GM21381 (cell line): ENCODE results near the gene NCOA1.
"Not testable (repeated sequence)": the region's sequence is repeated elsewhere in the genome, so short reads cannot be mapped to it uniquely, and the experiment has no call there.

Experiments
- ATAC-seq: cut with Tn5 transposase; IDR thresholded peaks from one replicate; pipeline ENCODE4 v1.9.1; 2021; ENCODE audit warnings: mild to moderate bottlenecking, moderate library complexity; ENCODE audit not compliant: unreplicated experiment

Gene NCOA1

GRCh38 chr2:24570225-24570624 is 79.2 kb downstream of the NCOA1 start:
- no peak for ATAC-seq

- ATAC-seq = no peak
These were observed 80.9 kb downstream of the NCOA1 start for GRCh38 chr2:24571828-24572442.

GRCh38 chr2:24576146-24576545 is 85.1 kb downstream of the NCOA1 start:
- no peak for ATAC-seq

- ATAC-seq = peak; percentile 57
These were observed 85.6 kb downstream of the NCOA1 start for GRCh38 chr2:24576617-24577016.

DNA sequence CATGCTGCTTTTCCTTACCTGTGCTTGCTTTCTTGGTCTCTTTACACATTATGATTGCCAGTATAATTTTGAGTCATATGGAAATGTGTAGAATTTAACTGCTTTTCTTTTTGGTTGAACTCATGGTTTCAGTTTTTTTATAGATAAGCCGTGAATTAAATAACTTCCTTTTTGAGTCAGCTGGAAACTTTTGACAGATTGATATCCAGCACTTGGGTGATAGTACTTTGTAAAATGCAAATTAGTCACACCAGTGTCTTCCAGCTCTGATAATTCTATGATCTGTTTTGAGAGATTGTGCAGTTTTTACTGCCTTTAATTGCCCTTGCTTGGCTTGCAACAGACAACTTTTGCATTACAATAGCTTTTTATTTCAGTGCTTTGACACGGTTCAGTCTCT is 86.4 kb downstream of the NCOA1 start:
- peak; percentile 51 for ATAC-seq

GRCh38 chr2:24579053-24579803 is 88.2 kb downstream of the NCOA1 start:
- no peak for ATAC-seq

- no peak for ATAC-seq
These were observed 89.5 kb downstream of the NCOA1 start for GRCh38 chr2:24580561-24580960.

DNA sequence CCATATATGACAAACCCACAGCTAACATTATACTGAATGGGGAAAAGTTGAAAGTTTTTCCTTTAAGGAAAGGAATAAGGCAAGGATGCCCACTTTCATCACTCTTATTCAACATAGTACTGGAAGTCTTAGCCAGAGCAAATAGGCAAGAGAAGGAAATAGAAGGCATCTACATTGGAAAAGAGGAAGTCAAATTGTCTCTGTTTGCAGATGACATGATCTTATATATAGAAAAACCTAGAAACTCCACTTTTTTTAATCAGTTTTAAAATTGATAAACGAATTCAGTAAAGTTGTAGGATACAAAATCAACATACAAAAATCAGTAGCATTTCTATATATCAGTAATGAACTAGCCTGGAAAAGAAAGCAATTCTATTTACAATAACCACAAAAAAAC is 90.9 kb downstream of the NCOA1 start:
- ATAC-seq = not testable (repeated sequence)

DNA sequence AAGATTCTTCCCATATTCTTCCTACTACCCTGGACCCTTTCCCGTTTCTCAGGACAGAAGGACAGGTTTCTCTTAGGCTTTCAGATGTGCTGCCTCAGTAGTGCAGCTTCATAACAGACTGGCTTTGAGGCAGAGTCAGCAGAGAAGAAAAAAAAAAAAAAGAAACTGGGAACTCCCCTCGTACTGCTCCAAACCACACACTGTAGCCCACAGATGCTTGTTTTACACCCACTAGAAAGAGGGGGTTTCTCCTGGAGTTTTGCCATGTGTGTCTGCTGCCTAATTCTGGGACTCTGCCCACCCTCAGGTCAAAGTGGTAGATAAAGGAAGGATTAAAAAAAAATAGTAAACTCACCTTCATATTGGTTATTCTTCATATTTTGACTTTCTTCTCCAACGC is 95.9 kb downstream of the NCOA1 start:
- ATAC-seq = no peak

GRCh38 chr2:24588294-24588693 is 97.2 kb downstream of the NCOA1 start:
- no peak for ATAC-seq

- no peak for ATAC-seq
These were observed 101.5 kb downstream of the NCOA1 start for GRCh38 chr2:24592441-24593100.

DNA sequence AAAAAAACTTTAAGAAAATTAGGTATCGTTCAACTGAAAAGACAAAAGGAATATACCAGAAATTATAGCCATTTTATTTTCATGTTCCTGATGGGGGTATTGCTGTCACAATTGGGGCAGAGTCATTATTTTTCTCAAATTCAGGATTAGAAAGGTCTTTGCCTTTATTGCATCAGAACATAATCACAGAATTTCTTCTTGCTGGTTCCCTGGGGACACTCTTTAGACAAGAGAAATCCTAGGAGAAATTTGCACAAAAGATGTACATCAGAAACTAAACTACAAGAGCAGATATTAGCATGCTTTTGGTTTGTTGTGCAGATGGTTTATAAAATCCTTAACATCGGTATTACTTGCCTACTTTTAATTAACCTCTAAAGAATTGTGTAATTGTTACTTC is 103.2 kb downstream of the NCOA1 start:
- ATAC-seq = no peak

DNA sequence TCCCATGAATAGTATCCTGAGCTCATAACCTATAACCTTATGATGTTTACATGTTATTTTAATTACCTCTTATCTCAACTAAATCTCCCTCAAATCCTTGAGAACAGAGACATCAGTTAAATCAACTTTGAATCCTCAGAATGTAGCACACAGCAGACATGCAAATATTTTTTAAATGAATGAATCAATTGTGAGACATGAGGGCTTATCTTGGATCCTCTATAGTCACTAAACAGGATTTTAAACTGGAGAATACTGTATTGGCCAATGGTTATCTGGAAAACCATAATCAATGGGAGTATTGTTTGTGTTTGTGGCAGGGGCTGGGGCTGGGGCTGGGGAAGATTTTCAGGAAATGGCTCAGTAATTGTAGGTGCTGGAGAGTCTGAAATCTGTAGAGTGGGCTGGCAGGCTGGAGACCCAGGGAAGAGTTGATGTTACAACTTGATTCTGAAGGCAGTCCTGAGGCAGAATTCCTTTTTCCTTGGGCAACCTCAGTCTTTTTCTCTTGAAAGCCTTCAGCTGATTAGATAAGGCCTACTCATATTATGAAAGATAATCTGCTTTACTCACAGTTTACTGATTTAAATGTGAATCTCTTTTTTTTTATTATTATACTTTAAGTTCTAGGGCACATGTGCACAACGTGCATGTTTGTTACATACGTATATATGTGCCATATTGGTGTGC is 106.3 kb downstream of the NCOA1 start:
- no peak for ATAC-seq

DNA sequence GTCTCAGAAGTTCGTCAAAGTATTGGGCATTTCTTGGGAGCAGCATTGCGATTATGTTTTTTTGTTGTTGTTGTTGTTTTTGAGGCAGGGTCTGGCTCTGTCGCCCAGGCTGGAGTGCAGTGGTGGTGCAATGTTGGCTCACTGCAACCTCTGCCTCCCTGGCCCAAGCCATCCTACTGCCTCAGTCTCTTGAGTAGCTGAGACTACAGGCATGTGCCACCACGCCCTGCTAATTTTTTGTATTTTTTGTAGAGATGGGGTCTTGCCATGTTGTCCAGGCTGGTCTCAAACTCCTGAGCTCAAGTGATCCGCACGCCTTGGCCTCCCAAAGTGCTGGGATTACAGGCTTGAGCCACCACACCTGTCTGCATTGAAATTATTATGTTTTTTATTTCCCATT is 109.1 kb downstream of the NCOA1 start:
- not testable (repeated sequence) for ATAC-seq

DNA sequence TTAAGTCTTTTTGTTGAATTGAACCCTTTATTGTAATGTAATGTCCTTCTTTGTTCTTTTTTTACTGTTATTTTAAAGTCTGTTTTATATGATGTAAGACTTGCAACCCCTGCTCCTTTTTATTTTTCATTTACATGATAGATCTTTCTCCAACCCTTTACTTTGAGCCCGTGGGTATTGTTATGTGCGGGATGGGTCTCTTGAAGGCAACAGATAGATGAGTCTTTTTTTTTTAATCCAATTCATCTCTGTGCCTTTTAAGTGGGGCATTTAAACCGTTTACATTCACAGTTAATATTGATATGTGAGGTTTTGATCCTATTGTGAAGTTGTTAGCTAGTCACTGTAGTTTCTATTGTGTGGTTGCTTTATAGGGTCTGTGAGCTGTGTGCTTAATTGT is 120.6 kb downstream of the NCOA1 start:
- no peak for ATAC-seq

- no peak for ATAC-seq
These were observed 122.2 kb downstream of the NCOA1 start for GRCh38 chr2:24613154-24613814.

GRCh38 chr2:24616616-24617015 is 125.6 kb downstream of the NCOA1 start:
- ATAC-seq = no peak

GRCh38 chr2:24617424-24617823 is 126.4 kb downstream of the NCOA1 start:
- ATAC-seq = no peak

DNA sequence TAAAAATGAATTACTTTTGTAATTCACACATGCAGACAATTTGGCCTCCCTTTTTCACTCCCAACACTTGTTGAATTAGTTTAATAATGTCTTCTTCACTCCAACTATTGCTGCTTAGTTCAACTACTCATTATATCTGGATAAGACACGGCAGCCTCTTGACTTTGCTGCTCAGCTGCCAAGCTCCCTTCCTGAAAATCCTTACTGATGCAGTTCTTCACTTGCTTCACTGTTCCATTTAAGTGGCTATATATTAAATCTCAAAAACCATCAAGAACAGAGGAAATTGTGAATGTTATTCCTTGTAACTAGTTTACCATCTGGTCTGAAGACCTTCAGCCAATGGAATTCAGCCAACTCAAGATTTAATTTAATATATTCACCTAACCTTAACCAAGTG is 127.1 kb downstream of the NCOA1 start:
- no peak for ATAC-seq

DNA sequence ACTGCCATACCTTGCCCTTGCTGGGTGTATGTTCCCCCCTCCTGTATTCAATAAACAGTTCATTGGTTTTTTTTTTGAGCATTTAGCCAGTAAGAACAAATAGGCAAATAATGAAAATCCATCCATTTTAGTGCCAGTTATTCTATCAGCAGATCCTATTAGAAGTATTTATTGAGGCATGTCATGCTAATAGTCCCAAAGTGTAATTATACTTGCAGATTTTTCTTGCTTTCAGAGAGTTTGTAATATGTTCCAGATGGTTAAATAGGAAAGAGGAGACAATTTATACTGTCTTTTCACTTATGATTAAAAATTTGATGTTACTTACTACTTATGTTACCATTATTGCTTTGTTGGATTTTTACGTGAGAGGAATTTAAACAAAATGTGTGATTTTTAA is 127.6 kb downstream of the NCOA1 start:
- no peak for ATAC-seq

DNA sequence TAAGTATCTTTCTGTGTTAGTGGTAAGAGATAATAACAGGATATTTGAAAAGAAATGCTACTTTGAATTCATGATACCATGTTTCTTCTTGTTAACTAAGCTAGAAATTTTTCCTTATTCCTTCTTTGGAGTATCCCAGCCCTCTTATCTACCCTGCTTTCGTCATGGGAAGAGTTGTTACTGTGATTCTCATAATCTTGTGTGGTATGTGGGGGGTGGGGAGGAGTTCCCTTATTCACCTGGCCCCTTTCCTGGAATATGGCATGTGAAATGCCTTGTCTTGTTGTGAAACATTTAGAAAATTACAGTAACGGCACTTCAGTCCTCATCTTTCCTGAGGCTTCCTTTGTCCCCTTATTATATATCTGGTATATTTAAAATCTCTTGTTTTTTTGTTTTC is 129.9 kb downstream of the NCOA1 start:
- no peak for ATAC-seq
